ENCODE measurements around the gene GPATCH3.

The GPATCH3 gene

DNA sequence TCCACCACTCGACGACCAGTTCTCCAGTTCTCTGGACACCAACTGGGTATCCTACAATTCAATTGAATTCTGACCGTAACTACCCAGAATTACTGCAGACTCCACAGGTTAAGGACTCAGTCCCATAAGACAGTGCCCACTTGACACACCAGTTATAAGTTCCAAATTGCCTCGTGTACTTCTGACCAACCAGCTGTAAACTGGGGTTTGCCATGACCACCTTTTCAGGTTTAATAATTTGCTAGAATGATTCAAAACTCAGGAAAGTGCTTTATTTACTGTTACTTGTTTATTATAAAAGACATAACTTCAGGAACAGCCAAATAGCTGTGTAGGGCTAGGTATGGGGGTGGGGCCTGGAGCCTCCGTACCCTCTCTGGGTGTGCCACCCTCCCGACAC is 36.6 kb upstream of the GPATCH3 start:
- H3K27me3 ChIP-seq (ENCODE audit: control insufficient read depth, insufficient read depth, low read length): no peaks in the 10 kb centered on the region
- H3K9me3 ChIP-seq (ENCODE audit: control insufficient read depth, insufficient read depth, low read length): no peaks in the 10 kb centered on the region
- no peaks in the 10 kb centered on the region for H3K4me1 ChIP-seq (ENCODE audit: control insufficient read depth, insufficient read depth, low read length)
- peaks cover 63% of the 10 kb centered on the region for H3K36me3 ChIP-seq (ENCODE audit: control insufficient read depth, insufficient read depth, low read length)
- H3K27ac ChIP-seq (ENCODE audit: low read depth, low read length): no peak overlapping the region
- H3K4me3 ChIP-seq (ENCODE audit: low read depth, low read length): no peak overlapping the region
- no peak overlapping the region for H3K9ac ChIP-seq (ENCODE audit: low read depth, low read length)

DNA sequence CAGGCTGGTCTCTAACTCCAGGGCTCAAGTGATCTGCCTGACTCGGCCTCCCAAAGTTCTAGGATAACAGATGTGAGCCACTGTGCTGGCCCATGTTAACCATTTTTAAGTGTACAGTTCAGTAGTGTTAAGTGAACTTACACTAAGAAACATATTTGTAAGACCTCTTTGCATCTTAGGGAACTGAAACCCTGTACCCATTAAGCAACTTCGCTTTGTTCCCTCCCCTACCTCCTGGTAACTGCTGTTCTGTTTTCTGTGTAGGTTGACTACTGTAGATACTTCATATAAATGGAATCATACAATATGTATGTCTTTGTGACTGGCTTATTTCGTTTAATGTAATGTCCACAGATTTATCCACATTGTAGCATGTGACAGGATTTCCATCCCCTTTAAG is 32.3 kb upstream of the GPATCH3 start:
- Histone ChIP-seq H3K36me3 (ENCODE audit: control insufficient read depth, insufficient read depth, low read length) (peaks cover 65% of the 10 kb centered on the region), H3K4me1 (ENCODE audit: control insufficient read depth, insufficient read depth, low read length) (no peaks in the 10 kb centered on the region), H3K4me3 (ENCODE audit: low read depth, low read length) (no peak overlapping the region), H3K27ac (ENCODE audit: low read depth, low read length) (no peak overlapping the region), H3K9me3 (ENCODE audit: control insufficient read depth, insufficient read depth, low read length) (no peaks in the 10 kb centered on the region), H3K9ac (ENCODE audit: low read depth, low read length) (no peak overlapping the region), H3K27me3 (ENCODE audit: control insufficient read depth, insufficient read depth, low read length) (no peaks in the 10 kb centered on the region)

DNA sequence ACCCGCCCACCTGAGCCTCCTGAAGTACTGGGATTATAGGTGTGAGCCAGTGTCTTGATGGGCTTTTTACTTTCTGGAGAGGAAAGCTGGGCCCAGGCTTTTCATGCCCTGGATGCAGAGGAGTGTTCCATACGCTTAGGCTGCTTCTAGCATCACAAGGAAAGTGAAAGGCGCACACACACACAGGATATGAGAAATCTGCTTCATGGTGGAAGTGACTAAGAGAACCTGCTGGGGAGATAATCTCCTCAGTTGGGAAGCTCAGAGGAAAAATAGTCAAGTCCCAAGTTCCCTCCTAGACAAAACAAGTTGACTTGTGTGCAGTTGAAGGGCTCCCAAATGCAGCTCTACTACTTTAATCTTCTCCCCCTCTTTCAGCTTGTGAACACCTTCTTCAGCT is 23.4 kb upstream of the GPATCH3 start:
- H3K4me1 ChIP-seq (ENCODE audit: control insufficient read depth, insufficient read depth, low read length): peaks cover 9% of the 10 kb centered on the region; the same call in 1 of the 2 replicates
- H3K9me3 ChIP-seq (ENCODE audit: control insufficient read depth, insufficient read depth, low read length): no peaks in the 10 kb centered on the region
- no peaks in the 10 kb centered on the region for H3K27me3 ChIP-seq (ENCODE audit: control insufficient read depth, insufficient read depth, low read length)
- H3K4me3 ChIP-seq (ENCODE audit: low read depth, low read length): no peak overlapping the region
- peaks cover 52% of the 10 kb centered on the region for H3K36me3 ChIP-seq (ENCODE audit: control insufficient read depth, insufficient read depth, low read length)
- peak overlapping the region; percentile 6 for H3K27ac ChIP-seq (ENCODE audit: low read depth, low read length)
- no peak overlapping the region for H3K9ac ChIP-seq (ENCODE audit: low read depth, low read length)

DNA sequence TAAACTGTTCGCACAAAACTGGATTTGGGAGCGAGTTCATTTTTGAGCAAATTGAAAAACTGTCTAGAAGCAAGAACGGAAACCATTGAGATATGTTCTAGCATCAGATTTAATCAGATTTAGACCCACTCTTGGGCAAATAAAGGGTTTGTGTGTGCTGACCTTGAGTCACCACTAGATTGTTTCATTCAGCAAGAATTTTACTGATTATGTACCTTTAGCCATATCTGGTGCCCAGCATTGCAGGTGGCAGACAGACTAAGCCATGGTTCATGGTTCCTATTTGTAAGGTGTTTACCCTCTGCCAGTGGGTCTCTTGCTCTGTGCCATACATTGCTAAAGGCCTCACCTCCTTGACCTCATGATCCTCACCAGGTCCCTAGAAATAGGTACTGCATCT is 22.6 kb upstream of the GPATCH3 start:
- peaks cover 9% of the 10 kb centered on the region; the same call in 1 of the 2 replicates for H3K4me1 ChIP-seq (ENCODE audit: control insufficient read depth, insufficient read depth, low read length)
- peaks cover 44% of the 10 kb centered on the region for H3K36me3 ChIP-seq (ENCODE audit: control insufficient read depth, insufficient read depth, low read length)
- H3K27ac ChIP-seq (ENCODE audit: low read depth, low read length): no peak overlapping the region
- H3K4me3 ChIP-seq (ENCODE audit: low read depth, low read length): peak overlapping the region; percentile 91
- H3K9me3 ChIP-seq (ENCODE audit: control insufficient read depth, insufficient read depth, low read length): no peaks in the 10 kb centered on the region
- H3K9ac ChIP-seq (ENCODE audit: low read depth, low read length): no peak overlapping the region
- H3K27me3 ChIP-seq (ENCODE audit: control insufficient read depth, insufficient read depth, low read length): no peaks in the 10 kb centered on the region

DNA sequence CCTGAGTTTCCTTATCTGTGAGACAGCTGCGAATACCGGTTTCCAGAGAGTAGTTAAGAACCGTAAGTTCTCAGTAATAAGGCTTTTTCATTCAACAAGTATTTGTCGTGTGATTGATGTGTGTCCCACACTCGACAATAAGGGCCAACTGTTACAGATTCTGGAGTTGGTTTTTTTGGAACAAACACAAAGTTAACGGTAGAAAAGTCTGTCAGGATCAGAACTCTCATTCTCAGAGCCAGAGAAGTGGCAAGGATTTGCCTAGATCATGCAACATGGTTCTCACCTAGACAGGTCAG is 22.1 kb upstream of the GPATCH3 start:
- H3K27ac ChIP-seq (ENCODE audit: low read depth, low read length): peak overlapping the region; percentile 2
- no peaks in the 10 kb centered on the region for H3K9me3 ChIP-seq (ENCODE audit: control insufficient read depth, insufficient read depth, low read length)
- H3K4me1 ChIP-seq (ENCODE audit: control insufficient read depth, insufficient read depth, low read length): peaks cover 9% of the 10 kb centered on the region; the same call in 1 of the 2 replicates
- peak overlapping the region; percentile 89 for H3K9ac ChIP-seq (ENCODE audit: low read depth, low read length)
- peak overlapping the region; percentile 91 for H3K4me3 ChIP-seq (ENCODE audit: low read depth, low read length)
- no peaks in the 10 kb centered on the region for H3K27me3 ChIP-seq (ENCODE audit: control insufficient read depth, insufficient read depth, low read length)
- H3K36me3 ChIP-seq (ENCODE audit: control insufficient read depth, insufficient read depth, low read length): peaks cover 39% of the 10 kb centered on the region

DNA sequence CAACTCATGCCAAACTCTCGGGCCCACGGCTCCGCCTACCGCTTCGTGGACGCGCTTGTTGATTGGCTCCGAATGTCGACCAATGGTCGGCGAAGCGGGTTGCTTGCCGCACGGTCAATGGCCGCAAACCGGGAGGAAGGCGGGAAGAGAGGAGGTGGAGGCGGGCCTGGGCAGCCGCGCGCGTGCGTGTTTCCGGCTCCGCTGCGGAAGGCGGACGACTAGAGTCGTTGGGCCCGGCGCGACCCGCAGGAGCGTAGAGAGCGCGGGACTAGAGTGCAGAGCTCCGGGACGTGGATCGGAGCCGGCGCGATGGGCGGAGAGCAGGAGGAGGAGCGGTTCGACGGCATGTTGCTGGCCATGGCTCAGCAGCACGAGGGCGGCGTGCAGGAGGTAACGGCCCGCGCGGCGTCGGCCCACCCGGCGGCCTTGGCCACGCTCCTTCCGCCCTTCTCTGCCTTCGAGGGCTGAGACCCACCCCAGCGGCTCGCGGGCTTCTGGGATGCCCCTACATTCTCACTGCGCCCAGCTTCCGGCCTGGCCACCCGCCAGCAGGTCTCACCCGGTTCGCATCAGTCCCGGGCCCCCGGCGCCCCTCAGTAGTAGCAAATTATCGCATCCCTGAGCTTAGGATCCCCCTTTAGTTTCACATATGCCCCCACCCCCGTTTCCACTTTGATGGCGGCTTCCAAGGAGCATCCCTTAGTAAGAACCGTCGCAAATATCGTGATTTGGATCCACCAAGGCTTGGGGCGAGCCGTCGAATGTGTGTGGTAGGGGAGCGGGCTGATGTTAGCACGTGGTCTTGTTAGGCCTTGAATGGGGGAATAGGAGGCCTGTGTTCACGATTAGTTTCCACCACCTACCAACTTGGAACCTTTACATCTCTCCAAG is 21.5 kb upstream of the GPATCH3 start, which contains the start of gene NUDC:
Gene NUDC (plus strand): TSS at position 204 of the 891 bp plus-strand sequence. CDS start 106 bp downstream, at position 310.
- Histone ChIP-seq H3K27ac (ENCODE audit: low read depth, low read length) (peak within 1 kb of the TSS; percentile 81), H3K4me1 (ENCODE audit: control insufficient read depth, insufficient read depth, low read length) (peaks cover 9% of the 10 kb centered on the region; the same call in 1 of the 2 replicates), H3K27me3 (ENCODE audit: control insufficient read depth, insufficient read depth, low read length) (no peaks in the 10 kb centered on the region), H3K36me3 (ENCODE audit: control insufficient read depth, insufficient read depth, low read length) (peaks cover 33% of the 10 kb centered on the region), H3K4me3 (ENCODE audit: low read depth, low read length) (peak within 1 kb of the TSS; percentile 91), H3K9ac (ENCODE audit: low read depth, low read length) (peak within 1 kb of the TSS; percentile 89), H3K9me3 (ENCODE audit: control insufficient read depth, insufficient read depth, low read length) (no peaks in the 10 kb centered on the region)

GRCh38 chr1:26921126-26921539 is 20.9 kb upstream of the GPATCH3 start:
- Histone ChIP-seq H3K27me3 (ENCODE audit: control insufficient read depth, insufficient read depth, low read length) (no peaks in the 10 kb centered on the region), H3K4me3 (ENCODE audit: low read depth, low read length) (peak overlapping the region; percentile 91), H3K36me3 (ENCODE audit: control insufficient read depth, insufficient read depth, low read length) (peaks cover 27% of the 10 kb centered on the region), H3K27ac (ENCODE audit: low read depth, low read length) (peak overlapping the region; percentile 38), H3K9me3 (ENCODE audit: control insufficient read depth, insufficient read depth, low read length) (no peaks in the 10 kb centered on the region), H3K9ac (ENCODE audit: low read depth, low read length) (no peak overlapping the region), H3K4me1 (ENCODE audit: control insufficient read depth, insufficient read depth, low read length) (peaks cover 9% of the 10 kb centered on the region; the same call in 1 of the 2 replicates)

DNA sequence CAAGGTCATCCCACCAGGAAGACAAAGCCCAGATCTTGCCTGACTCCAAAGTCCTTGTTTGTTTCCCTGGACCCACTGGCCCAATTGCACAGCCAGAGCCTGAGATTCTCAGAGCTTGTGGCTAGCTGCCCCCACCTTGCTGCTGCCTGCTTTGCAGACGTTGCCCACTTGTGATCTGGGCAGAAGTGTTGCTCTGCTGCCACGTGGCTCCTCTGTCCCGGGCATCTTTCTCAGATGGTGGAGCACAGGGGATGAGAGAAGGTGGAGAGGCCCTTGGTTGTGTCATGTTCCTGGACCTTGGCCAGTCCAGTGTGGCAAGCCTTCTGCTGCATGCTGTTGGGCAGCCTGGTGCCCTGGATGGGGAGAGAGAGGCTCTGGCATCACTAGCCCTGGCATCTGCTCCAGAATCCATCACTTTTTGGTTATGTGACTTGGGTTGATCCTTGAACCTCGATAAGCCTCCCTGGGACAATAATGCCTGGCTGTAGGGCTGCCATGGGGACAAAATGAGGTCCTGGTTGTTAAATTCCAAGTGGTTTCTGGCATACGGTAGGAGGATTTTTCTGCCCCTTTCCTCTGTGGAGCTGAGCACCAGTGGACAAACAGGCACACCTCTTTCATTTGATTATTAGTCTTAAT is 15.1 kb upstream of the GPATCH3 start:
- Histone ChIP-seq H3K36me3 (ENCODE audit: control insufficient read depth, insufficient read depth, low read length) (no peaks in the 10 kb centered on the region), H3K9me3 (ENCODE audit: control insufficient read depth, insufficient read depth, low read length) (no peaks in the 10 kb centered on the region), H3K27me3 (ENCODE audit: control insufficient read depth, insufficient read depth, low read length) (no peaks in the 10 kb centered on the region), H3K27ac (ENCODE audit: low read depth, low read length) (no peak overlapping the region), H3K4me3 (ENCODE audit: low read depth, low read length) (no peak overlapping the region), H3K4me1 (ENCODE audit: control insufficient read depth, insufficient read depth, low read length) (no peaks in the 10 kb centered on the region), H3K9ac (ENCODE audit: low read depth, low read length) (no peak overlapping the region)

- Histone ChIP-seq H3K9me3 (ENCODE audit: control insufficient read depth, insufficient read depth, low read length) (no peaks in the 10 kb centered on the region), H3K4me1 (ENCODE audit: control insufficient read depth, insufficient read depth, low read length) (no peaks in the 10 kb centered on the region), H3K27me3 (ENCODE audit: control insufficient read depth, insufficient read depth, low read length) (no peaks in the 10 kb centered on the region), H3K4me3 (ENCODE audit: low read depth, low read length) (no peak within 1 kb of the TSS), H3K36me3 (ENCODE audit: control insufficient read depth, insufficient read depth, low read length) (no peaks in the 10 kb centered on the region), H3K27ac (ENCODE audit: low read depth, low read length) (peak within 1 kb of the TSS; percentile 7), H3K9ac (ENCODE audit: low read depth, low read length) (no peak within 1 kb of the TSS)
Observed at GRCh38 chr1:26913754-26914619, 13.7 kb upstream of the GPATCH3 start, which contains the start of gene NR0B2. Gene NR0B2, minus strand, starts transcription at chr1:26913975. Its CDS starts 35 bp downstream, at chr1:26913940.

DNA sequence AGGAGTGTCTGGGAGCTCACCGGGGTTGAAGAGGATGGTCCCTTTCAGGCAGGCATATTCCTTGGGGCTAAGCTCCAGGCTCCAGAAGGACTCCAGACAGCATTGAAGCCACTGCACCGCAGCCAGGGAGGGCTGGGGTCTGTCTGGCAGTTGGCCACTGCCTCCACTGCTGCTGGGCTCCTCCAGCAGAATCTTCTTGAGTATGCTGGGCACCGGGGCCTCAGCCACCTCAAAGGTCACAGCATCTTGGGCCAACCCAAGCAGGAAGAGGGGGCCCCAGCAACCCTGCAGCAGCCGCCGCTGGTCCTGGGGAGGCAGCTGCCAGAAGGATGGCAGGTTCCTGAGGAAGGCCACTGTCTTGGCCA is 13.1 kb upstream of the GPATCH3 start:
- H3K27me3 ChIP-seq (ENCODE audit: control insufficient read depth, insufficient read depth, low read length): no peaks in the 10 kb centered on the region
- no peak overlapping the region for H3K9ac ChIP-seq (ENCODE audit: low read depth, low read length)
- no peak overlapping the region for H3K27ac ChIP-seq (ENCODE audit: low read depth, low read length)
- H3K4me3 ChIP-seq (ENCODE audit: low read depth, low read length): no peak overlapping the region
- no peaks in the 10 kb centered on the region for H3K9me3 ChIP-seq (ENCODE audit: control insufficient read depth, insufficient read depth, low read length)
- H3K36me3 ChIP-seq (ENCODE audit: control insufficient read depth, insufficient read depth, low read length): no peaks in the 10 kb centered on the region
- H3K4me1 ChIP-seq (ENCODE audit: control insufficient read depth, insufficient read depth, low read length): no peaks in the 10 kb centered on the region
